T-cell (primary cell): ENCODE results near the gene LRRC25. TPM values are rescaled to one million over a fixed set of nuclear protein-coding genes. Genes with fewer than 3 reads are reported as not detected.
A peak's percentile ranks its signal among the peaks of the same experiment; 100 is the strongest.

Source experiments
- ATAC-seq, 4 experiments: fragments of 200-7000 bp in 3 of 4; fragments of 150-1000 bp in 1 of 4; cut with Tn5 transposase; replicated peaks in 1 of 4; 1 replicate in 3 of 4; 2 replicates in 1 of 4; pipeline ENCODE4 v1.10.0; 2021; ENCODE audit warnings: moderate library complexity in 3 of 4, mild to moderate bottlenecking in 2 of 4, moderate number of reproducible peaks in 1 of 4
- CTCF ChIA-PET, 2 donors: fragments of 300-600 bp; sonication (Branson Sonifier 250); formaldehyde crosslinking; loops; one replicate each; lab custom pipeline; 2022; ENCODE audit warnings: antibody characterized with exemption in 2 of 2; lab: Charles Lee
- POLR2A ChIA-PET, 2 donors: fragments of 300-600 bp; sonication (Branson Sonifier 250); formaldehyde crosslinking; loops; one replicate each; lab custom pipeline; 2022; ENCODE audit warnings: antibody characterized with exemption in 2 of 2; lab: Charles Lee
- DNase-seq, 35 experiments: peaks; one replicate each; pipeline versions ENCODE4 v3.0.0 to v3.0.0-alpha.2; 2013 to 2023
- H3K27ac ChIP-seq: one replicate; pipeline ENCODE4 v1.5.1; 2013; ENCODE audit warnings: low read length
- H3K27me3 ChIP-seq, 2 experiments: replicated peaks in 1 of 2; 1 replicate in 1 of 2; 2 replicates in 1 of 2; pipeline versions ENCODE4 v1.6.1 to v1.7.0; 2013; ENCODE audit warnings: low read length in 1 of 2, mixed read lengths in 1 of 2; ENCODE audit not compliant: control insufficient read depth in 2 of 2, insufficient read depth in 2 of 2; ENCODE audit errors: extremely low read depth in 1 of 2
- H3K36me3 ChIP-seq, 2 donors: 1 replicate in 1 of 2; 2 replicates in 1 of 2; pipeline versions ENCODE4 v1.6.1 to v1.7.0; 2013; ENCODE audit warnings: low read length in 1 of 2; ENCODE audit not compliant: control insufficient read depth in 2 of 2, insufficient read depth in 1 of 2; ENCODE audit errors: extremely low read depth in 1 of 2
- H3K4me1 ChIP-seq, 2 experiments: 1 replicate in 1 of 2; 2 replicates in 1 of 2; pipeline versions ENCODE4 v1.6.1 to v1.7.0; 2013; ENCODE audit warnings: low read length in 2 of 2, mixed read lengths in 1 of 2; ENCODE audit not compliant: insufficient read depth in 2 of 2, control insufficient read depth in 1 of 2; ENCODE audit errors: extremely low read depth in 1 of 2
- H3K4me3 ChIP-seq, 2 donors: 1 replicate in 1 of 2; 2 replicates in 1 of 2; pipeline versions ENCODE4 v1.5.1 to v1.7.0; 2013; ENCODE audit warnings: mild to moderate bottlenecking in 2 of 2, low read length in 1 of 2, moderate library complexity in 1 of 2; ENCODE audit not compliant: control insufficient read depth in 1 of 2; ENCODE audit errors: extremely low read depth in 1 of 2
- H3K9me3 ChIP-seq: 2 replicates; pipeline ENCODE4 v1.7.0; 2013
- H3K27ac Mint-ChIP-seq, 2 donors: one replicate each; pipeline ENCODE4 v1.8.0; 2020 to 2021; ENCODE audit warnings: mild to moderate bottlenecking in 2 of 2, mixed read lengths in 2 of 2
- H3K27me3 Mint-ChIP-seq, 2 donors: one replicate each; pipeline ENCODE4 v1.8.0; 2021 to 2022; ENCODE audit warnings: mixed read lengths in 2 of 2
- H3K36me3 Mint-ChIP-seq: one replicate; pipeline ENCODE4 v1.8.0; 2021; ENCODE audit warnings: mixed read lengths
- H3K4me1 Mint-ChIP-seq, 3 donors: one replicate each; pipeline ENCODE4 v1.8.0; 2020 to 2022; ENCODE audit warnings: mixed read lengths in 3 of 3, mild to moderate bottlenecking in 1 of 3
- H3K4me3 Mint-ChIP-seq, 3 donors: one replicate each; pipeline ENCODE4 v1.8.0; 2020 to 2022; ENCODE audit warnings: mild to moderate bottlenecking in 3 of 3, mixed read lengths in 3 of 3, moderate library complexity in 3 of 3
- H3K9me3 Mint-ChIP-seq, 3 donors: one replicate each; pipeline ENCODE4 v1.8.0; 2020 to 2022; ENCODE audit warnings: mixed read lengths in 3 of 3
- WGBS: methylation state at CpG from one replicate; pipeline ENCODE4 v1.1.5; 2013; ENCODE audit warnings: missing lambda C conversion rate; ENCODE audit not compliant: insufficient coverage; 5-methylcytosine and 5-hydroxymethylcytosine counted together
- total RNA-seq, 35 experiments: library from RNA in 6 of 35; stranded (reverse) in 6 of 35; fragments of 120-200 nt in 1 of 35; gene quantifications; one replicate each; pipeline versions ENCODE4 v1.2.1 to v1.2.4 and lab custom pipeline; 2013 to 2026

LRRC25 gene
- total RNA-seq, 5 donors from 2014 or later (not counting 1 experiment from before 2014, with no cell fraction given): 0.16 to 0.33 (median 0.30) TPM; not detected in 2

- Histone ChIP-seq H3K4me1 (peaks cover 0 to 25% of the 10 kb centered on the region in 2 experiments), H3K4me3 (no peak overlapping the region), H3K36me3 (peaks cover 13 to 51% of the 10 kb centered on the region in 2 donors), H3K27ac (no peak overlapping the region), H3K27me3 (no peaks in the 10 kb centered on the region), H3K9me3 (no peaks in the 10 kb centered on the region)
- ATAC-seq (no peak), DNase-seq (no peak)
- Mint-ChIP-seq H3K4me3 (no peak overlapping the region), H3K9me3 (peaks cover 0 to 3% (median 0%) of the 10 kb centered on the region in 3 donors), H3K4me1 (peaks cover 22 to 36% (median 30%) of the 10 kb centered on the region in 3 donors), H3K27ac (no peak overlapping the region), H3K27me3 (no peaks in the 10 kb centered on the region), H3K36me3 (peaks cover 25% of the 10 kb centered on the region)
- CTCF ChIA-PET: no interaction called here
- POLR2A ChIA-PET: no interaction called here
- WGBS: 97% methylated on average over 10 of the region's 11 CpGs
Observed at GRCh38 chr19:18443831-18444230, 46.4 kb upstream of the LRRC25 start.

- POLR2A ChIA-PET: interaction anchor here in 1 of 2 donors (0.5 kb wide), 1 partner anchor 337 kb away, joined by 4 read pairs; no protein-coding TSS in a partner anchor
Observed at GRCh38 chr19:18443406-18443805, 46.0 kb upstream of the LRRC25 start.

GRCh38 chr19:18442941-18443340 lies 45.5 kb upstream of the LRRC25 start:
- no peak for ATAC-seq
- peak overlapping the region in 1 of 3 donors; percentile 69 for H3K4me3 Mint-ChIP-seq
- peaks cover 13 to 44% of the 10 kb centered on the region in 2 donors for H3K36me3 ChIP-seq
- H3K27ac ChIP-seq: no peak overlapping the region
- H3K9me3 Mint-ChIP-seq: peaks cover 0 to 3% (median 0%) of the 10 kb centered on the region in 3 donors
- POLR2A ChIA-PET: interaction anchor here in 1 of 2 donors (0.5 kb wide), 1 partner anchor 336 kb away, joined by 4 read pairs; no protein-coding TSS in a partner anchor
- H3K9me3 ChIP-seq: no peaks in the 10 kb centered on the region
- CTCF ChIA-PET: interaction anchor here (0.6 to 0.7 kb wide), 2 partner anchors 759 to 1798 kb away, joined by 3 to 8 read pairs; no protein-coding TSS in a partner anchor
- DNase-seq: no peak
- H3K4me1 Mint-ChIP-seq: peaks cover 22 to 36% (median 30%) of the 10 kb centered on the region in 3 donors
- H3K27ac Mint-ChIP-seq: peak overlapping the region; percentile 79 to 89
- H3K4me3 ChIP-seq: no peak overlapping the region
- no peaks in the 10 kb centered on the region for H3K27me3 ChIP-seq
- H3K4me1 ChIP-seq: peaks cover 0 to 34% of the 10 kb centered on the region in 2 experiments
- H3K36me3 Mint-ChIP-seq: peaks cover 17% of the 10 kb centered on the region
- no peaks in the 10 kb centered on the region for H3K27me3 Mint-ChIP-seq
- 100% methylated on average over 8 of the region's 12 CpGs for WGBS

More at GRCh38 chr19:18443406-18443805, 46.0 kb upstream of the LRRC25 start:
- no peak for DNase-seq
- Histone ChIP-seq H3K36me3 (peaks cover 13 to 49% of the 10 kb centered on the region in 2 donors), H3K4me3 (no peak overlapping the region), H3K27me3 (no peaks in the 10 kb centered on the region), H3K27ac (no peak overlapping the region), H3K9me3 (no peaks in the 10 kb centered on the region), H3K4me1 (peaks cover 0 to 29% of the 10 kb centered on the region in 2 experiments)
- H3K27ac Mint-ChIP-seq: peak overlapping the region; percentile 16 to 59
- H3K4me1 Mint-ChIP-seq: peaks cover 22 to 36% (median 30%) of the 10 kb centered on the region in 3 donors
- H3K4me3 Mint-ChIP-seq: no peak overlapping the region
- 100% methylated on average over 5 of the region's 6 CpGs for WGBS
- CTCF ChIA-PET: interaction anchor here in 1 of 2 donors (0.6 kb wide), 1 partner anchor 1798 kb away, joined by 8 read pairs; no protein-coding TSS in a partner anchor
- no peaks in the 10 kb centered on the region for H3K27me3 Mint-ChIP-seq
- peaks cover 0 to 3% (median 0%) of the 10 kb centered on the region in 3 donors for H3K9me3 Mint-ChIP-seq
- no peak for ATAC-seq
- peaks cover 21% of the 10 kb centered on the region for H3K36me3 Mint-ChIP-seq

- CTCF ChIA-PET: interaction anchor here in 1 of 2 donors (0.7 kb wide), 1 partner anchor 760 kb away, joined by 3 read pairs; no protein-coding TSS in a partner anchor
- 60% methylated on average over 3 of the region's 5 CpGs for WGBS
Observed at GRCh38 chr19:18441804-18442788, 44.7 kb upstream of the LRRC25 start.

GRCh38 chr19:18440936-18441803 lies 43.7 kb upstream of the LRRC25 start:
- H3K27me3 Mint-ChIP-seq: no peaks in the 10 kb centered on the region
- H3K9me3 Mint-ChIP-seq: peaks cover 0 to 3% (median 0%) of the 10 kb centered on the region in 3 donors
- Histone ChIP-seq H3K36me3 (peaks cover 9 to 30% of the 10 kb centered on the region in 2 donors), H3K27me3 (no peaks in the 10 kb centered on the region), H3K4me3 (no peak overlapping the region), H3K27ac (peak overlapping the region; percentile 47), H3K9me3 (no peaks in the 10 kb centered on the region), H3K4me1 (peaks cover 2 to 49% of the 10 kb centered on the region in 2 experiments)
- DNase-seq (peak in 1 of 35 experiments; percentile 27), ATAC-seq (no peak)
- CTCF ChIA-PET: no interaction called here
- 90% methylated on average over 22 of the region's 23 CpGs for WGBS
- POLR2A ChIA-PET: no interaction called here
- peaks cover 26 to 38% (median 37%) of the 10 kb centered on the region in 3 donors for H3K4me1 Mint-ChIP-seq
- peak overlapping the region in 1 of 3 donors; percentile 19 for H3K4me3 Mint-ChIP-seq
- peak overlapping the region; percentile 65 to 75 for H3K27ac Mint-ChIP-seq
- peaks cover 8% of the 10 kb centered on the region for H3K36me3 Mint-ChIP-seq

More at GRCh38 chr19:18441804-18442788, 44.7 kb upstream of the LRRC25 start:
- no peaks in the 10 kb centered on the region for H3K27me3 Mint-ChIP-seq
- H3K36me3 ChIP-seq: peaks cover 11 to 39% of the 10 kb centered on the region in 2 donors
- POLR2A ChIA-PET: no interaction called here
- peak overlapping the region; percentile 79 to 89 for H3K27ac Mint-ChIP-seq
- H3K27ac ChIP-seq: peak overlapping the region; percentile 47
- peak in 20 of 35 experiments; percentile 26 to 63 (median 43) for DNase-seq
- peaks cover 22 to 36% (median 31%) of the 10 kb centered on the region in 3 donors for H3K4me1 Mint-ChIP-seq
- no peaks in the 10 kb centered on the region for H3K9me3 ChIP-seq
- peak overlapping the region in 1 of 3 donors; percentile 69 for H3K4me3 Mint-ChIP-seq
- peaks cover 15% of the 10 kb centered on the region for H3K36me3 Mint-ChIP-seq
- peak in 2 of 4 experiments; percentile 7 to 13 for ATAC-seq
- H3K4me1 ChIP-seq: peaks cover 0 to 40% of the 10 kb centered on the region in 2 experiments
- H3K4me3 ChIP-seq: no peak overlapping the region
- H3K27me3 ChIP-seq: no peaks in the 10 kb centered on the region
- peaks cover 0 to 3% (median 0%) of the 10 kb centered on the region in 3 donors for H3K9me3 Mint-ChIP-seq
